Mesenchymal stem cell (in vitro differentiated cells and primary cell): Measurements from ENCODE around the gene PSME4. TPM values are rescaled to one million over a fixed set of nuclear protein-coding genes. Genes with fewer than 3 reads are reported as not detected.

Experiments used
- small RNA-seq: library from polyadenylated mRNA; stranded (forward); fragments of <200 nt; extraction: miRNeasy Mini kit (QIAGEN cat#:217004); gene quantifications from one replicate; pipeline ENCODE3, GENCODE V24; 2013; ENCODE audit warnings: low read depth

The PSME4 gene

Small RNA genes lying within 50 kb of the gene (small RNA-seq; reads per million reads assigned to genes)
- gene MIR3682 = not detected
